Trophoblast cell (in vitro differentiated cells and primary cell): Measurements from ENCODE around the gene LIMCH1.
A peak's percentile ranks its signal among the peaks of the same experiment; 100 is the strongest.

Experiments
- DNase-seq, 2 donors: peaks; one replicate each; pipeline ENCODE4 v3.0.0-alpha.2; 2016
- H2AFZ ChIP-seq: 2 replicates; pipeline ENCODE4 v1.6.1; 2013; ENCODE audit warnings: low read length, moderate library complexity, mild to moderate bottlenecking; ENCODE audit not compliant: insufficient read depth, poor library complexity
- H2AK5ac ChIP-seq: 2 replicates; pipeline ENCODE4 v1.6.1; 2013; ENCODE audit warnings: mild to moderate bottlenecking, low read length
- H2BK120ac ChIP-seq: 2 replicates; pipeline ENCODE4 v1.6.1; 2013; ENCODE audit warnings: low read length, mild to moderate bottlenecking, moderate library complexity; ENCODE audit not compliant: insufficient read depth, poor library complexity
- H2BK12ac ChIP-seq: 2 replicates; pipeline ENCODE4 v1.6.1; 2013; ENCODE audit warnings: mild to moderate bottlenecking, low read length, moderate library complexity
- H2BK5ac ChIP-seq: 2 replicates; pipeline ENCODE4 v1.6.1; 2013; ENCODE audit warnings: low read length, low read depth, moderate library complexity, mild to moderate bottlenecking; ENCODE audit not compliant: poor library complexity
- H3K14ac ChIP-seq: 2 replicates; pipeline ENCODE4 v1.6.1; 2013; ENCODE audit warnings: mild to moderate bottlenecking, low read length
- H3K18ac ChIP-seq: 2 replicates; pipeline ENCODE4 v1.6.1; 2013; ENCODE audit warnings: mild to moderate bottlenecking, low read length
- H3K23ac ChIP-seq: 2 replicates; pipeline ENCODE4 v1.6.1; 2013; ENCODE audit warnings: low read length
- H3K27ac ChIP-seq: 2 replicates; pipeline ENCODE4 v1.5.1; 2013; ENCODE audit warnings: low read depth, mild to moderate bottlenecking, inconsistent platforms, low read length, moderate library complexity
- H3K27me3 ChIP-seq: 2 replicates; pipeline ENCODE4 v1.6.1; 2013; ENCODE audit warnings: inconsistent platforms, mild to moderate bottlenecking, low read length, moderate library complexity; ENCODE audit not compliant: insufficient read depth
- H3K36me3 ChIP-seq, 2 experiments: 1 replicate in 1 of 2; 2 replicates in 1 of 2; pipeline ENCODE4 v1.6.1; 2013; ENCODE audit warnings: low read length in 2 of 2, mild to moderate bottlenecking in 2 of 2, moderate library complexity in 1 of 2; ENCODE audit not compliant: insufficient read depth in 2 of 2, control insufficient read depth in 1 of 2
- H3K4ac ChIP-seq: 2 replicates; pipeline ENCODE4 v1.6.1; 2013; ENCODE audit warnings: low read depth, mild to moderate bottlenecking, low read length, moderate library complexity
- H3K4me1 ChIP-seq, 2 experiments: 1 replicate in 1 of 2; 2 replicates in 1 of 2; pipeline ENCODE4 v1.6.1; 2013; ENCODE audit warnings: low read length in 2 of 2, mild to moderate bottlenecking in 2 of 2, moderate library complexity in 1 of 2; ENCODE audit not compliant: insufficient read depth in 2 of 2, control insufficient read depth in 1 of 2
- H3K4me2 ChIP-seq: 2 replicates; pipeline ENCODE4 v1.6.1; 2013; ENCODE audit warnings: inconsistent platforms, mild to moderate bottlenecking, low read length, moderate library complexity
- H3K4me3 ChIP-seq: 2 replicates; pipeline ENCODE4 v1.5.1; 2013; ENCODE audit warnings: mild to moderate bottlenecking, low read depth, low read length, inconsistent platforms
- H3K79me1 ChIP-seq: one replicate; pipeline ENCODE4 v1.6.1; 2013; ENCODE audit warnings: low read length
- H3K79me2 ChIP-seq: 2 replicates; pipeline ENCODE4 v1.6.1; 2013; ENCODE audit warnings: low read length, mild to moderate bottlenecking; ENCODE audit not compliant: control insufficient read depth, insufficient read depth, poor library complexity
- H3K9ac ChIP-seq: 2 replicates; pipeline ENCODE4 v1.6.1; 2013; ENCODE audit warnings: mild to moderate bottlenecking, low read length
- H3K9me3 ChIP-seq: 2 replicates; pipeline ENCODE4 v1.6.1; 2013; ENCODE audit warnings: low read depth, mild to moderate bottlenecking, control low read depth, inconsistent platforms, low read length; ENCODE audit not compliant: insufficient read depth
- H4K12ac ChIP-seq: 2 replicates; pipeline ENCODE4 v1.6.1; 2013; ENCODE audit warnings: low read depth, mild to moderate bottlenecking, low read length, moderate library complexity
- H4K8ac ChIP-seq: 2 replicates; pipeline ENCODE4 v1.6.1; 2013; ENCODE audit warnings: low read depth, mild to moderate bottlenecking, low read length, moderate library complexity
- H4K91ac ChIP-seq: one replicate; pipeline ENCODE4 v1.6.1; 2013; ENCODE audit warnings: low read depth, mild to moderate bottlenecking, low read length, moderate library complexity
- WGBS: extraction: QIAGEN DNeasy Blood & Tissue Kit; methylation state at CpG from one replicate; pipeline ENCODE4 v1.1.7; 2013; ENCODE audit warnings: missing lambda C conversion rate; ENCODE audit not compliant: insufficient read length, insufficient coverage; ENCODE audit errors: extremely low coverage; 5-methylcytosine and 5-hydroxymethylcytosine counted together

LIMCH1 gene

DNA sequence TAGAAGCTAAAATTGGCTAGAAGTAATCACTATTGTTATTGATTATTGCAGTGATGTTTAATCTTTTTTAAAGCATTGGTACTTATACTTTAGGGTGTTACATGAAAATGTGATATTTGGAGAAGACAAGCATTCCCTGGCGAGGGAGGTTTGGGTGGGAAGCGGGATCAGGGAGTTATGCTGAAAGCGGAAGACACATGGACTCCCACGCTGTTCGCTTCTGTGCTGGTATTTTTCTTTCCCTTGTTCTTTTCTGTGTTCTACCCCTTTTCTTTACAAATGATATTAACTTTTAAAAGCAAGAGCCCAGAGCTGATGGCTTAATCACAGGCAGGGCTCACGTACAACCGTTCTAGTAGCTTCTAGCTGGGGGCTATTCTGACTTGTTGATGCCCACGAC is 148.9 kb downstream of the LIMCH1 start:
- H3K4me1 ChIP-seq, result peaks cover 3 to 5% of the 10 kb centered on the region in 2 experiments
- no peak overlapping the region for H3K14ac ChIP-seq
- peaks cover 5 to 23% of the 10 kb centered on the region in 2 experiments for H3K36me3 ChIP-seq
- H3K9ac ChIP-seq, result no peak overlapping the region
- no peak overlapping the region for H3K4ac ChIP-seq
- no peaks in the 10 kb centered on the region for H3K27me3 ChIP-seq
- H4K12ac ChIP-seq, result no peak overlapping the region
- no peak overlapping the region for H3K4me2 ChIP-seq
- no peaks in the 10 kb centered on the region for H3K9me3 ChIP-seq
- no peak overlapping the region for H2BK12ac ChIP-seq
- H3K27ac ChIP-seq, result no peak overlapping the region
- H3K4me3 ChIP-seq, result no peak overlapping the region
- no peak for DNase-seq
- no peak overlapping the region for H2BK5ac ChIP-seq
- H3K18ac ChIP-seq, result no peak overlapping the region
- no peak overlapping the region for H4K91ac ChIP-seq
- H3K79me1 ChIP-seq, result no peaks in the 10 kb centered on the region
- H3K23ac ChIP-seq, result no peak overlapping the region
- no peak overlapping the region for H4K8ac ChIP-seq
- H2AFZ ChIP-seq, result no peak overlapping the region
- WGBS, result no CpG with 5 or more reads among the region's 8 CpGs
- no peak overlapping the region for H2BK120ac ChIP-seq
- H2AK5ac ChIP-seq, result no peak overlapping the region
- H3K79me2 ChIP-seq, result no peaks in the 10 kb centered on the region

DNA sequence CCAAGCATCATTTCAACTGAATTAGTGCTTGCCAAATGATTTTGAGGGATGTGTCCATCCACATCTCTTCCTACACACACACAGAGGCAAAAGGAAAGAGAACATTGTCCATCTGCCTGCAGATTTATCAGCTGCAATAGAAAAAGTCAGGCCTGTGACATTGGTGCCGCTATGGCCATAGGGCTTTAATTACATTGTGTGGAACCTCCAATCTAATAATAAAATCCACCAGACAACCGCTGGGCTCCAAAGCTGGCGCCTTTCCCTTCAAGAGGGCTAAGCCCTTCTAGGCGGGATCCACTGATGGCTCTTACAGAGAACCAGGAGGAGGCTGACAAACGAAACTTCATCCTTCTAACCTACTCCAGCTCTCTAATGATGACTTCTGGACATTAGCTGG is 150.0 kb downstream of the LIMCH1 start:
- Histone ChIP-seq H3K4me2 (no peak overlapping the region), H3K36me3 (peaks cover 5 to 23% of the 10 kb centered on the region in 2 experiments), H2AFZ (no peak overlapping the region), H3K18ac (no peak overlapping the region), H3K27ac (no peak overlapping the region), H4K8ac (no peak overlapping the region), H4K12ac (no peak overlapping the region), H2BK120ac (no peak overlapping the region), H3K27me3 (no peaks in the 10 kb centered on the region), H3K9ac (no peak overlapping the region), H3K23ac (no peak overlapping the region), H4K91ac (no peak overlapping the region), H2BK12ac (no peak overlapping the region), H2AK5ac (no peak overlapping the region), H3K4me3 (no peak overlapping the region), H3K4me1 (peaks cover 2 to 5% of the 10 kb centered on the region in 2 experiments), H3K9me3 (no peaks in the 10 kb centered on the region), H3K4ac (no peak overlapping the region), H2BK5ac (no peak overlapping the region), H3K79me1 (no peaks in the 10 kb centered on the region), H3K79me2 (no peaks in the 10 kb centered on the region), H3K14ac (no peak overlapping the region)
- no peak for DNase-seq
- WGBS, result no CpG with 5 or more reads among the region's 5 CpGs

- Histone ChIP-seq H3K9me3 (no peaks in the 10 kb centered on the region), H2AK5ac (no peak overlapping the region), H2AFZ (no peak overlapping the region), H4K12ac (no peak overlapping the region), H3K9ac (no peak overlapping the region), H3K36me3 (peaks cover 0 to 19% of the 10 kb centered on the region in 2 experiments), H3K79me1 (no peaks in the 10 kb centered on the region), H3K27me3 (no peaks in the 10 kb centered on the region), H4K8ac (no peak overlapping the region), H3K4me1 (no peaks in the 10 kb centered on the region), H3K4me2 (no peak overlapping the region), H3K4ac (no peak overlapping the region), H3K23ac (no peak overlapping the region), H4K91ac (no peak overlapping the region), H3K79me2 (no peaks in the 10 kb centered on the region), H3K27ac (no peak overlapping the region), H3K18ac (no peak overlapping the region), H3K4me3 (no peak overlapping the region), H3K14ac (no peak overlapping the region), H2BK5ac (no peak overlapping the region), H2BK120ac (no peak overlapping the region), H2BK12ac (no peak overlapping the region)
- peak; percentile 20 to 76 for DNase-seq
- no CpG with 5 or more reads among the region's 12 CpGs for WGBS
These were observed 154.9 kb downstream of the LIMCH1 start for GRCh38 chr4:41692717-41693345.

DNA sequence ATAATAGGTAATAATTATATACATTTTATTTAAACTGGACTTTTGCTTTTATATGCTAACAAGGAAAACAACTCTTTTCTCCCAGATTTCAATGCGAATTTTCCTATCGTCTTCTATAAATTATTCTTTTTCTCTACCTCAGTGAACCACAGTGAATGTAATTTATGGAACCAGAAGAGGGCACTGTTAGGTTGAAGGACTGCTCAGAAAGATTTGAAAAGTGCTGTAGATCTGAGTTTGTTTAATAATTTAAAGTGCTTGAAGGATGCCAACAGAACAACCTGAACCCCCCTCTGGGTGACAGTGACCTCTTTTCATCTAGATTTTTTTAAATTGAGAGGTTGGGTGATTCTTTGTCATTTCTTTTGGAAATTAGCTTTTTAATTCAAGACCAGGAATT is 155.7 kb downstream of the LIMCH1 start:
- no peak overlapping the region for H4K8ac ChIP-seq
- no peak overlapping the region for H2AFZ ChIP-seq
- H2BK120ac ChIP-seq, result no peak overlapping the region
- no peak overlapping the region for H4K91ac ChIP-seq
- no peak overlapping the region for H2BK12ac ChIP-seq
- H3K18ac ChIP-seq, result no peak overlapping the region
- no peak overlapping the region for H3K27ac ChIP-seq
- H3K14ac ChIP-seq, result no peak overlapping the region
- no peaks in the 10 kb centered on the region for H3K79me2 ChIP-seq
- H3K27me3 ChIP-seq, result no peaks in the 10 kb centered on the region
- H3K23ac ChIP-seq, result no peak overlapping the region
- no peak overlapping the region for H3K4ac ChIP-seq
- DNase-seq, result peak in 1 of 2 donors; percentile 59
- no peaks in the 10 kb centered on the region for H3K9me3 ChIP-seq
- no peak overlapping the region for H3K4me3 ChIP-seq
- H3K79me1 ChIP-seq, result no peaks in the 10 kb centered on the region
- no peak overlapping the region for H3K9ac ChIP-seq
- H4K12ac ChIP-seq, result no peak overlapping the region
- WGBS, result no CpG with 5 or more reads among the region's 2 CpGs
- no peak overlapping the region for H2AK5ac ChIP-seq
- H2BK5ac ChIP-seq, result no peak overlapping the region
- no peak overlapping the region for H3K4me2 ChIP-seq
- no peaks in the 10 kb centered on the region for H3K4me1 ChIP-seq
- H3K36me3 ChIP-seq, result peaks cover 0 to 14% of the 10 kb centered on the region in 2 experiments
